ENCODE data around the gene PXK.

PXK gene

GRCh38 chr3:58384381-58385090, 51.8 kb downstream of the PXK start:
- DNase-seq: no peak

- DNase-seq: no peak
These were observed 54.1 kb downstream of the PXK start for GRCh38 chr3:58386626-58387365.

GRCh38 chr3:58387650-58388546, 55.2 kb downstream of the PXK start:
- DNase-seq: no peak

- no peak for DNase-seq
These were observed 55.9 kb downstream of the PXK start for GRCh38 chr3:58388550-58389091.

- no peak for DNase-seq
These were observed 58.6 kb downstream of the PXK start for GRCh38 chr3:58391156-58391865.

- no peak for DNase-seq
These were observed 59.5 kb downstream of the PXK start for GRCh38 chr3:58392181-58392580.

- no peak for DNase-seq
These were observed 61.6 kb downstream of the PXK start for GRCh38 chr3:58394339-58394738.

- DNase-seq: no peak
These were observed 66.1 kb downstream of the PXK start for GRCh38 chr3:58398669-58399333.

- DNase-seq: no peak
These were observed 70.9 kb downstream of the PXK start for GRCh38 chr3:58403513-58404109.

- DNase-seq: no peak
These were observed 71.7 kb downstream of the PXK start for GRCh38 chr3:58404396-58404795.

- no peak for DNase-seq
These were observed 76.2 kb downstream of the PXK start for GRCh38 chr3:58408906-58409305.

GRCh38 chr3:58409663-58410062, 77.0 kb downstream of the PXK start:
- no peak for DNase-seq

GRCh38 chr3:58411036-58411435, 78.3 kb downstream of the PXK start:
- no peak for DNase-seq

- no peak for DNase-seq
These were observed 79.4 kb downstream of the PXK start for GRCh38 chr3:58411851-58412830.

- DNase-seq: no peak
These were observed 82.0 kb downstream of the PXK start for GRCh38 chr3:58414538-58415197.

- no peak for DNase-seq
These were observed 83.5 kb downstream of the PXK start for GRCh38 chr3:58416191-58416590.

- no peak for DNase-seq
These were observed 84.4 kb downstream of the PXK start for GRCh38 chr3:58417075-58417474.

GRCh38 chr3:58418227-58418626, 85.5 kb downstream of the PXK start:
- no peak for DNase-seq

- DNase-seq: no peak
These were observed 87.3 kb downstream of the PXK start for GRCh38 chr3:58419780-58420507.

All from NCI-H2107 (cell line).